Keratinocyte (primary cell): ENCODE measurements around the gene SUSD6. TPM values are rescaled to one million over a fixed set of nuclear protein-coding genes. Genes with fewer than 3 reads are reported as not detected.

Experiments used
- DNase-seq: peaks from one replicate; pipeline ENCODE4 v3.0.0-alpha.2; 2011; ENCODE audit warnings: low read depth, missing footprints, low spot score
- FAIRE-seq: peaks from 2 replicates; lab custom pipeline; 2011; peaks lifted over from hg19 to GRCh38; lab: Jason Lieb, UNC
- H2AFZ ChIP-seq: 2 replicates; pipeline ENCODE4 v1.6.0; 2012; ENCODE audit warnings: low read length, control low read depth, inconsistent platforms; ENCODE audit not compliant: control insufficient read depth
- H3K27ac ChIP-seq: 2 replicates; pipeline ENCODE4 v1.5.1; 2011; ENCODE audit warnings: low read length; ENCODE audit not compliant: control insufficient read depth, insufficient read depth
- H3K27me3 ChIP-seq: 3 replicates; pipeline ENCODE4 v1.6.0; 2011; ENCODE audit warnings: low read length; ENCODE audit not compliant: control insufficient read depth, insufficient read depth; ENCODE audit errors: extremely low read depth
- H3K36me3 ChIP-seq, 2 experiments: 2 replicates in 1 of 2; 3 replicates in 1 of 2; pipeline ENCODE4 v1.5.1; 2011; ENCODE audit warnings: low read length in 2 of 2, mild to moderate bottlenecking in 1 of 2; ENCODE audit not compliant: control insufficient read depth in 2 of 2, insufficient read depth in 2 of 2; ENCODE audit errors: extremely low read depth in 1 of 2
- H3K4me1 ChIP-seq: 3 replicates; pipeline ENCODE4 v1.5.1; 2011; ENCODE audit warnings: low read length; ENCODE audit not compliant: control insufficient read depth, insufficient read depth; ENCODE audit errors: extremely low read depth
- H3K4me2 ChIP-seq: 3 replicates; pipeline ENCODE4 v1.6.0; 2011; ENCODE audit warnings: low read depth, low read length; ENCODE audit not compliant: control insufficient read depth, insufficient read depth; ENCODE audit errors: extremely low read depth
- H3K4me3 ChIP-seq, 3 experiments: fragments of 200-600 bp in 1 of 3; sonication (generic) in 1 of 3; 2 replicates in 2 of 3; 3 replicates in 1 of 3; pipeline ENCODE4 v1.5.1; 2011 to 2016; ENCODE audit warnings: low read length in 3 of 3, mild to moderate bottlenecking in 3 of 3, control low read depth in 2 of 3, inconsistent platforms in 1 of 3, low read depth in 1 of 3, mixed read lengths in 1 of 3, mixed run types in 1 of 3, moderate library complexity in 1 of 3; ENCODE audit not compliant: control insufficient read depth in 2 of 3, insufficient read depth in 2 of 3; ENCODE audit errors: extremely low read depth in 1 of 3
- H3K79me2 ChIP-seq: 2 replicates; pipeline ENCODE4 v1.6.0; 2012; ENCODE audit warnings: low read length; ENCODE audit not compliant: control insufficient read depth, insufficient read depth
- H3K9ac ChIP-seq: 3 replicates; pipeline ENCODE4 v1.6.0; 2011; ENCODE audit warnings: low read length; ENCODE audit not compliant: control insufficient read depth, insufficient read depth; ENCODE audit errors: extremely low read depth
- H3K9me1 ChIP-seq: 3 replicates; pipeline ENCODE4 v1.6.0; 2011; ENCODE audit warnings: low read length; ENCODE audit not compliant: control insufficient read depth, insufficient read depth; ENCODE audit errors: extremely low read depth
- H3K9me3 ChIP-seq: 2 replicates; pipeline ENCODE4 v1.5.1; 2012; ENCODE audit warnings: low read depth, low read length; ENCODE audit not compliant: control insufficient read depth
- H4K20me1 ChIP-seq: 3 replicates; pipeline ENCODE4 v1.6.0; 2011; ENCODE audit warnings: low read length; ENCODE audit not compliant: control insufficient read depth, insufficient read depth; ENCODE audit errors: extremely low read depth
- CTCF ChIP-seq, 3 experiments: IDR thresholded peaks in 1 of 3; conservative IDR thresholded peaks in 1 of 3; optimal IDR thresholded peaks in 1 of 3; 2 replicates in 2 of 3; 3 replicates in 1 of 3; pipeline versions ENCODE3 to v1.5.1; 2011; ENCODE audit warnings: low read length in 3 of 3, mild to moderate bottlenecking in 3 of 3, moderate library complexity in 2 of 3, control low read depth in 1 of 3, inconsistent platforms in 1 of 3; ENCODE audit not compliant: insufficient read depth in 2 of 3; ENCODE audit errors: extremely low read depth in 1 of 3
- EZH2 ChIP-seq: IDR thresholded peaks from one replicate; pipeline ENCODE4 v1.6.1; 2012; ENCODE audit warnings: inconsistent platforms, mild to moderate bottlenecking, low read length, moderate library complexity
- dilution Hi-C: fragments of 300-500 bp; cut with MboI; formaldehyde crosslinking; loops from one replicate; pipeline ENCODE4 v1.7.0; 2020; ENCODE audit warnings: low sequenced_read_pairs; ENCODE audit not compliant: extremely low pct_ligation_motif_present
- polyA plus RNA-seq, 5 experiments: library from polyadenylated mRNA; depleted of rRNA in 3 of 5; stranded (reverse) in 3 of 5; stranded (forward) in 1 of 5; unstranded in 1 of 5; fragments of >200 nt; gene quantifications; 1 replicate in 1 of 5; 2 replicates in 3 of 5; 3 replicates in 1 of 5; pipeline versions ENCODE4 v1.2.1 to v1.2.3, GENCODE V29; 2011 to 2012; ENCODE audit warnings: missing spikeins in 2 of 5, low read depth in 1 of 5, low replicate concordance in 1 of 5

Gene SUSD6
- polyA plus RNA-seq, 1 donor (not counting 4 experiments of a cell fraction or from before 2014, with no cell fraction given), result 10.5 TPM

- H3K4me1 ChIP-seq, result peaks cover 18% of the 10 kb centered on the region
- H3K36me3 ChIP-seq, result no peaks in the 10 kb centered on the region
- no peaks in the 10 kb centered on the region for H3K9me3 ChIP-seq
- no peak overlapping the region for H2AFZ ChIP-seq
- H3K9me1 ChIP-seq, result no peaks in the 10 kb centered on the region
- H3K9ac ChIP-seq, result no peak overlapping the region
- H3K79me2 ChIP-seq, result no peaks in the 10 kb centered on the region
- no peak for FAIRE-seq
- dilution Hi-C loops, result no loop called here
- H3K27ac ChIP-seq, result no peak overlapping the region
- no peak for TF ChIP-seq EZH2
- no peak for TF ChIP-seq CTCF (optimal IDR thresholded peaks at IDR 0.05 in 1 of 3, IDR thresholded peaks at IDR 0.05 in 1 of 3, conservative IDR thresholded peaks at IDR 0.05 in 1 of 3; ENCODE audit: extremely low read depth in 1 of 3, insufficient read depth in 2 of 3, low read length in 3 of 3)
- H3K4me2 ChIP-seq, result no peak overlapping the region
- no peaks in the 10 kb centered on the region for H4K20me1 ChIP-seq
- H3K27me3 ChIP-seq, result no peaks in the 10 kb centered on the region
- H3K4me3 ChIP-seq, result no peak overlapping the region
- DNase-seq, result no peak
Measured at GRCh38 chr14:69719501-69719951, 108.1 kb downstream of the SUSD6 start.

GRCh38 chr14:69720912-69721311 is 109.5 kb downstream of the SUSD6 start:
- H3K4me2 ChIP-seq, result no peak overlapping the region
- peaks cover 15% of the 10 kb centered on the region for H3K4me1 ChIP-seq
- H3K9ac ChIP-seq, result no peak overlapping the region
- FAIRE-seq (no peak), DNase-seq (no peak)
- no peaks in the 10 kb centered on the region for H3K36me3 ChIP-seq
- H3K9me3 ChIP-seq, result no peaks in the 10 kb centered on the region
- no peaks in the 10 kb centered on the region for H3K79me2 ChIP-seq
- no peak overlapping the region for H3K4me3 ChIP-seq
- TF ChIP-seq EZH2 (no peak), CTCF (optimal IDR thresholded peaks at IDR 0.05 in 1 of 3, IDR thresholded peaks at IDR 0.05 in 1 of 3, conservative IDR thresholded peaks at IDR 0.05 in 1 of 3; ENCODE audit: extremely low read depth in 1 of 3, insufficient read depth in 2 of 3, low read length in 3 of 3) (no peak)
- dilution Hi-C loops, result no loop called here
- H2AFZ ChIP-seq, result no peak overlapping the region
- no peak overlapping the region for H3K27ac ChIP-seq
- H4K20me1 ChIP-seq, result no peaks in the 10 kb centered on the region
- no peaks in the 10 kb centered on the region for H3K9me1 ChIP-seq
- H3K27me3 ChIP-seq, result no peaks in the 10 kb centered on the region
